Lung (tissue), 12 donors: ENCODE results near the gene PLB1. TPM values are rescaled to one million over a fixed set of nuclear protein-coding genes. Genes with fewer than 3 reads are reported as not detected.

Source experiments
- ATAC-seq: fragments of 200-7000 bp; cut with Tn5 transposase; one replicate; pipeline ENCODE4 v1.9.1; 2020; ENCODE audit warnings: moderate number of reproducible peaks; ENCODE audit not compliant: insufficient read depth, low FRiP score
- DNase-seq, 3 donors: peaks; one replicate each; pipeline ENCODE4 v3.0.0-alpha.2; 2013 to 2017
- H3K27ac ChIP-seq, 2 donors: one replicate each; pipeline ENCODE4 v1.5.1; 2013; ENCODE audit warnings: mild to moderate bottlenecking in 2 of 2, moderate library complexity in 2 of 2, control low read depth in 1 of 2, inconsistent platforms in 1 of 2, low read depth in 1 of 2, low read length in 1 of 2
- H3K27me3 ChIP-seq, 3 donors: one replicate each; pipeline ENCODE4 v1.5.1; 2013; ENCODE audit warnings: low read length in 2 of 3; ENCODE audit not compliant: control insufficient read depth in 3 of 3, insufficient read depth in 3 of 3
- H3K36me3 ChIP-seq, 4 donors: one replicate each; pipeline ENCODE4 v1.5.1; 2013; ENCODE audit warnings: low read length in 4 of 4, mild to moderate bottlenecking in 1 of 4, moderate library complexity in 1 of 4; ENCODE audit not compliant: control insufficient read depth in 4 of 4, insufficient read depth in 4 of 4
- H3K4me1 ChIP-seq, 5 donors: one replicate each; pipeline ENCODE4 v1.5.1; 2013; ENCODE audit warnings: low read length in 5 of 5, mild to moderate bottlenecking in 2 of 5, moderate library complexity in 1 of 5; ENCODE audit not compliant: control insufficient read depth in 5 of 5, insufficient read depth in 5 of 5
- H3K4me3 ChIP-seq: one replicate; pipeline ENCODE4 v1.5.1; 2013; ENCODE audit warnings: mild to moderate bottlenecking, control low read depth, moderate library complexity
- H3K9ac ChIP-seq, 2 donors: one replicate each; pipeline ENCODE4 v1.5.1; 2013; ENCODE audit warnings: low read length in 2 of 2, control low read depth in 1 of 2; ENCODE audit not compliant: insufficient read depth in 1 of 2
- H3K9me3 ChIP-seq, 4 donors: one replicate each; pipeline ENCODE4 v1.5.1; 2013; ENCODE audit warnings: low read length in 3 of 4, mild to moderate bottlenecking in 1 of 4, moderate library complexity in 1 of 4; ENCODE audit not compliant: control insufficient read depth in 4 of 4, insufficient read depth in 3 of 4
- WGBS, 2 donors: extraction: QIAGEN DNeasy Blood & Tissue Kit; methylation state at CpG; one replicate each; pipeline ENCODE4 v1.1.7; 2013; 5-methylcytosine and 5-hydroxymethylcytosine counted together
- polyA plus RNA-seq, 2 donors: library from polyadenylated mRNA; stranded (reverse); fragments of 200-250 nt; gene quantifications; one replicate each; pipeline ENCODE4 v1.2.1, GENCODE V29; 2013
- total RNA-seq, 2 donors: library from RNA; depleted of rRNA in 1 of 2; stranded (reverse); fragments of >200 nt in 1 of 2; gene quantifications; one replicate each; pipeline ENCODE4 v1.2.1, GENCODE V29; 2014 to 2021
- TF ChIP-seq, protein P1 (sequence below): IDR thresholded peaks from 2 replicates; pipeline ENCODE4 v1.5.1; 2012; ENCODE audit warnings: mild to moderate bottlenecking; ENCODE audit errors: control extremely low read depth, extremely low read depth
- donor health status: control.
- donor health status: control.
- donor health status: Bipolar disorder and iron deficiency.
- donor health status: healthy.
- donor health status: DM: yes; HTN: yes; CAD: no.

The PLB1 gene
- total and polyA plus RNA-seq, 4 donors: 1.0 to 10.3 (median 6.7) TPM

DNA sequence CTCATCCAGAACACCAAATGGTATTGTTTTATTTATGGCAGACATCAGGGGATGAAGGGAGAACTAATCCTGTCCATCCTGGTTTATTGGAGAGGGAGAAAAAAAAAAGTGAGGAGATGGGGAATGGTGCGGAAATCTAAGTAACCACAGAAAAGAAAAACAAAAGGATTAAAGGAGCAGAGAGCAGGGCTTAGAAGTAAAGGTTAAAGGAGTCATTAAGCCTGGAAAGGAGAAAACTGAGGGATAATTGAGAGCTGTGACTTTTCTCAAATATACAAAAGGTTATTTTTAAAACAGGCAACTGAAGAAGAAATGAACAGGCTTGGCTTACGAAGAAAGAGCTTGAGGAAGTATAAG is 128.6 kb downstream of the PLB1 start:
- Histone ChIP-seq H3K4me3 (no peak overlapping the region), H3K9me3 (no peaks in the 10 kb centered on the region), H3K27ac (peak overlapping the region in 1 of 2 donors; percentile 95), H3K36me3 (no peaks in the 10 kb centered on the region), H3K9ac (no peak overlapping the region), H3K27me3 (no peaks in the 10 kb centered on the region), H3K4me1 (peaks cover 11 to 36% (median 19%) of the 10 kb centered on the region in 5 donors)
- TF ChIP-seq, protein P1, sequence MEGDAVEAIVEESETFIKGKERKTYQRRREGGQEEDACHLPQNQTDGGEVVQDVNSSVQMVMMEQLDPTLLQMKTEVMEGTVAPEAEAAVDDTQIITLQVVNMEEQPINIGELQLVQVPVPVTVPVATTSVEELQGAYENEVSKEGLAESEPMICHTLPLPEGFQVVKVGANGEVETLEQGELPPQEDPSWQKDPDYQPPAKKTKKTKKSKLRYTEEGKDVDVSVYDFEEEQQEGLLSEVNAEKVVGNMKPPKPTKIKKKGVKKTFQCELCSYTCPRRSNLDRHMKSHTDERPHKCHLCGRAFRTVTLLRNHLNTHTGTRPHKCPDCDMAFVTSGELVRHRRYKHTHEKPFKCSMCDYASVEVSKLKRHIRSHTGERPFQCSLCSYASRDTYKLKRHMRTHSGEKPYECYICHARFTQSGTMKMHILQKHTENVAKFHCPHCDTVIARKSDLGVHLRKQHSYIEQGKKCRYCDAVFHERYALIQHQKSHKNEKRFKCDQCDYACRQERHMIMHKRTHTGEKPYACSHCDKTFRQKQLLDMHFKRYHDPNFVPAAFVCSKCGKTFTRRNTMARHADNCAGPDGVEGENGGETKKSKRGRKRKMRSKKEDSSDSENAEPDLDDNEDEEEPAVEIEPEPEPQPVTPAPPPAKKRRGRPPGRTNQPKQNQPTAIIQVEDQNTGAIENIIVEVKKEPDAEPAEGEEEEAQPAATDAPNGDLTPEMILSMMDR: no peak
- DNase-seq (peak in 1 of 3 donors; percentile 19), ATAC-seq (no peak)
- 54 to 56% methylated on average over 2 of the region's 2 CpGs for WGBS, 2 donors

DNA sequence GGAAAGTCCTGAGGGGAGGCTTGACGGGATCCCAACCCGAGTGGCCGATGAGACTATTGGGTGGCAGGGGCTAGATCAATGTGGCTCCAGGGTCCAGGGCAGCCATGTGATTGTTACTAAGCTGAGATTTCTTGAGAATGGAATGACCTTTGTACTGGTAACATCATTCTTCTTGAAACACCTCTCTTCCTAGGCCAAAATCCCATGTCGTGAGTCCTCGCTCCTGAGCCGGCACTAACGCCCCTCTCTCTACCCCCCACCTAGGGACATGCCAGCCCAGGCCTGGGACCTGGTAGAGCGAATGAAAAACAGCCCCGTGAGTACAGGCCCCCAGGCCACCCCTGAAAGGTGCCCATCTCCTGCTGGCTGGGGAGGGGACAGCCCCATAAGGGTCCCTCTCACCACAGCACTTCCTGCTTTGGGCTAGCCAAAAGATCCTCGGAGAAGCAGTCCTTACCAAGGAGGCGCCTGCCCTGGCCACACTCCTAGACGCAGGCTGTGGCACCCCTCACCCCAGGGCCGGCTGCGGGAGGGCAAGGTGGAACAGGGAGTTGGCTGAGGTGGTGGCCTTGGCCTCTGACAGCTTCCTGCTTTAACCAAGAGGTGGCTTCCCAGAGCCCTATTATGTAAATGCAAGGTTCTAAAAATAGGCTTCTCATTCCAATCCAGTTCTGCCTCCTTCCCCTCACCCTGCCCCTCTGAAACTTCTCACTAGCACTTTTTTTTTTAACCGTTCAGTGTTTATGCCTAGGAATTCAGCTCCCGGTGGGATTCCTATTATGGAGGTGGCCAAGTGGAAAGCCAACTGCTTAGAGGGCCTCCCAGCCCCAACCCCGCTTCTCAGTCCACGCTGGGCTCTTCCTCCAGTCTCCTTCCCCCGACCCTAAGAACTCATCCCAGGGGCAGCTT is 129.2 kb downstream of the PLB1 start:
- WGBS, 2 donors: 34 to 40% methylated on average over 19 of the region's 19 CpGs
- H3K4me3 ChIP-seq: no peak overlapping the region
- peaks cover 11 to 36% (median 19%) of the 10 kb centered on the region in 5 donors for H3K4me1 ChIP-seq
- no peaks in the 10 kb centered on the region for H3K36me3 ChIP-seq
- peak; percentile 67 to 92 (median 91) for DNase-seq
- H3K27me3 ChIP-seq: no peaks in the 10 kb centered on the region
- TF ChIP-seq, protein P1: no peak
- ATAC-seq: peak; percentile 58
- H3K9ac ChIP-seq: peak overlapping the region in 1 of 2 donors; percentile 43
- peak overlapping the region; percentile 69 to 95 for H3K27ac ChIP-seq
- no peaks in the 10 kb centered on the region for H3K9me3 ChIP-seq

DNA sequence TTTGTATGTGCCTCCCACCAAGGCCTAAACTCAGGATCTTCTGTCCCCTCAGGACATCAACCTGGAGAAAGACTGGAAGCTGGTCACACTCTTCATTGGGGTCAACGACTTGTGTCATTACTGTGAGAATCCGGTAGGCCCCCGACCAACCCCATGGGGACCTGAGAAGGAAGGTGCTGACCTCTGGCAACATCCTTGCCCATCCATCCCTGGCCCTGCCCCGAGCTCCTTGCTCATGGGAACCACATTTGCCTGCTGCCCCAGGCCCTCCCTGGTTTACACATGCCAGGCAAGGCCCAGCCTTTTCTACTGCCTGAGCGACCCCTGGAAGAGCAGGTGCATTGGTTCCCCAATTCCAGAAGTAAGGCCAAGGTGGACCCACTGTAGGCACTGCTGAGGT is 130.5 kb downstream of the PLB1 start:
- DNase-seq: no peak
- TF ChIP-seq, protein P1: no peak
- no peaks in the 10 kb centered on the region for H3K27me3 ChIP-seq
- peak overlapping the region; percentile 58 to 72 for H3K27ac ChIP-seq
- no peaks in the 10 kb centered on the region for H3K9me3 ChIP-seq
- ATAC-seq: no peak
- 97 to 100% methylated on average over 5 of the region's 5 CpGs for WGBS, 2 donors
- H3K9ac ChIP-seq: no peak overlapping the region
- H3K4me1 ChIP-seq: peaks cover 11 to 31% (median 14%) of the 10 kb centered on the region in 5 donors
- H3K4me3 ChIP-seq: no peak overlapping the region
- H3K36me3 ChIP-seq: no peaks in the 10 kb centered on the region
